Measurements from ENCODE around the gene FAM171A1. TPM values are rescaled to one million over a fixed set of nuclear protein-coding genes. Genes with fewer than 3 reads are reported as not detected.

Gene FAM171A1
- total RNA-seq, 1 experiment from 2014 or later, result 46.5 TPM

- Histone ChIP-seq H3K27me3 (replicated peaks; ENCODE audit: insufficient read depth, low read depth, low read length, poor library complexity) (no peaks in the 10 kb centered on the region), H3K27ac (ENCODE audit: low read depth, low read length, poor library complexity, severe bottlenecking) (no peak overlapping the region), H3K9me3 (ENCODE audit: low read depth, low read length, poor library complexity, severe bottlenecking) (no peaks in the 10 kb centered on the region), H3K36me3 (ENCODE audit: insufficient read depth, low read length, poor library complexity, severe bottlenecking) (no peaks in the 10 kb centered on the region), H3K4me3 (ENCODE audit: low read depth, low read length, poor library complexity, severe bottlenecking) (no peak overlapping the region), H3K4me1 (ENCODE audit: insufficient read depth, low read length, poor library complexity, severe bottlenecking) (peaks cover 26% of the 10 kb centered on the region)
- DNase-seq (ENCODE audit: low spot score), result no peak
- CTCF ChIA-PET, result no interaction called here
- intact Hi-C loops (cut with micrococcal nuclease; ENCODE audit: unreplicated experiment), result no loop called here
- BruUV-seq (replicated peaks), result no TSS peak
- POLR2A ChIA-PET (ENCODE audit: low non-redundant PET), result no interaction called here
- TF ChIP-seq, protein P1, sequence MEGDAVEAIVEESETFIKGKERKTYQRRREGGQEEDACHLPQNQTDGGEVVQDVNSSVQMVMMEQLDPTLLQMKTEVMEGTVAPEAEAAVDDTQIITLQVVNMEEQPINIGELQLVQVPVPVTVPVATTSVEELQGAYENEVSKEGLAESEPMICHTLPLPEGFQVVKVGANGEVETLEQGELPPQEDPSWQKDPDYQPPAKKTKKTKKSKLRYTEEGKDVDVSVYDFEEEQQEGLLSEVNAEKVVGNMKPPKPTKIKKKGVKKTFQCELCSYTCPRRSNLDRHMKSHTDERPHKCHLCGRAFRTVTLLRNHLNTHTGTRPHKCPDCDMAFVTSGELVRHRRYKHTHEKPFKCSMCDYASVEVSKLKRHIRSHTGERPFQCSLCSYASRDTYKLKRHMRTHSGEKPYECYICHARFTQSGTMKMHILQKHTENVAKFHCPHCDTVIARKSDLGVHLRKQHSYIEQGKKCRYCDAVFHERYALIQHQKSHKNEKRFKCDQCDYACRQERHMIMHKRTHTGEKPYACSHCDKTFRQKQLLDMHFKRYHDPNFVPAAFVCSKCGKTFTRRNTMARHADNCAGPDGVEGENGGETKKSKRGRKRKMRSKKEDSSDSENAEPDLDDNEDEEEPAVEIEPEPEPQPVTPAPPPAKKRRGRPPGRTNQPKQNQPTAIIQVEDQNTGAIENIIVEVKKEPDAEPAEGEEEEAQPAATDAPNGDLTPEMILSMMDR (conservative IDR thresholded peaks at IDR 0.05; ENCODE audit: low read depth, low read length), result no peak
- no peak for TF ChIP-seq EZH2 (IDR thresholded peaks at IDR 0.05; ENCODE audit: borderline replicate concordance, low read depth, low read length, poor library complexity, severe bottlenecking)
These were observed 47.0 kb downstream of the FAM171A1 start for GRCh38 chr10:15324113-15324512.

GRCh38 chr10:15322356-15322755 lies 48.7 kb downstream of the FAM171A1 start:
- intact Hi-C loops (cut with micrococcal nuclease; ENCODE audit: unreplicated experiment), result no loop called here
- CTCF ChIA-PET, result no interaction called here
- Histone ChIP-seq H3K4me1 (ENCODE audit: insufficient read depth, low read length, poor library complexity, severe bottlenecking) (peaks cover 26% of the 10 kb centered on the region), H3K4me3 (ENCODE audit: low read depth, low read length, poor library complexity, severe bottlenecking) (no peak overlapping the region), H3K9me3 (ENCODE audit: low read depth, low read length, poor library complexity, severe bottlenecking) (no peaks in the 10 kb centered on the region), H3K36me3 (ENCODE audit: insufficient read depth, low read length, poor library complexity, severe bottlenecking) (no peaks in the 10 kb centered on the region), H3K27me3 (replicated peaks; ENCODE audit: insufficient read depth, low read depth, low read length, poor library complexity) (no peaks in the 10 kb centered on the region), H3K27ac (ENCODE audit: low read depth, low read length, poor library complexity, severe bottlenecking) (no peak overlapping the region)
- POLR2A ChIA-PET (ENCODE audit: low non-redundant PET), result no interaction called here
- TF ChIP-seq, protein P1 (conservative IDR thresholded peaks at IDR 0.05; ENCODE audit: low read depth, low read length), result no peak
- no peak for TF ChIP-seq EZH2 (IDR thresholded peaks at IDR 0.05; ENCODE audit: borderline replicate concordance, low read depth, low read length, poor library complexity, severe bottlenecking)
- no TSS peak for BruUV-seq (replicated peaks)
- no peak for DNase-seq (ENCODE audit: low spot score)

DNA sequence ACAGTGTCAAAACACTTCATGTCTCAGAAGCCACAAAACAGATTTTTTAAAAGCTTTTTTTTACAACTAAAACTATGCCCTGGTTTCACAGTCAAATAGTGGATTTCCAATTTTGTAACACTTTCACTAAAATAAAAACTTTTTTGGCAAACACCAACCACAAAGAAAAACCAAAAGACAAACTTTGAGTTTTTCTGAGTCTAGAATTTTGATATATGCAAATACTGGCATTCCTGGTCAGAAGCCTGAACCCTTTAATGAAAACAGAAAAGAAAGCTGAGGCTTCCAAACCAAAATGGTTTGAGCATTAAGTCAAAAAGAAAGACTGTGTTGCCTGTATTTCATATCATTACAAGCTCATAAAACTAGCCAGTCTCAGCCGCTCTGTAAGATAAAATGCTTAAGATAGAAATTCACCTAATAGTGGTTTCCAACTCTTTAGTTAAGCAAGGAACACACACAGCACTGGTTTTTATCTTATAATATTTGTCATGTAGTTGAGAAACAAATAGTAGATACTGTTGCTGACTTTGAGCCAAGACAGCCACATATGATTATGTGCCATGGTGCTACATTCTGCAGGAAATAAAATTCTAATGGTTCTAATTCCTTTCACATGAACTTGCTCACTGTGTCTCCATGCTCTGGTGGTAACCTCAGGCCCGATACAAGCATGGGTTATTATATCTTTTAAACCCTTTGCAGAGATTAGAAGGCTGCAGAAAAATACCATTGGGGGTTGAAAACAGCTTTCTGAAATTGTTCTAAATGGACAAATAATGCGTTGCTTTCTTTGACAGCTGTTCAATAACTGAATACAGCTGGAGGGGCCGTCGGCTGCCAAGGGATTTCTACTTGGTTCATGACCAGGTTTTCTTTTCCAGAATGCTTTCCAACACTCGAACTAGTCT lies 49.4 kb downstream of the FAM171A1 start:
- H3K4me3 ChIP-seq (ENCODE audit: low read depth, low read length, poor library complexity, severe bottlenecking), result no peak overlapping the region
- ChIA-PET POLR2A (ENCODE audit: low non-redundant PET) (no interaction called here), CTCF (no interaction called here)
- TF ChIP-seq EZH2 (IDR thresholded peaks at IDR 0.05; ENCODE audit: borderline replicate concordance, low read depth, low read length, poor library complexity, severe bottlenecking), result no peak
- TF ChIP-seq, protein P1 (conservative IDR thresholded peaks at IDR 0.05; ENCODE audit: low read depth, low read length), result no peak
- H3K27ac ChIP-seq (ENCODE audit: low read depth, low read length, poor library complexity, severe bottlenecking), result no peak overlapping the region
- no peaks in the 10 kb centered on the region for H3K27me3 ChIP-seq (replicated peaks; ENCODE audit: insufficient read depth, low read depth, low read length, poor library complexity)
- no peaks in the 10 kb centered on the region for H3K36me3 ChIP-seq (ENCODE audit: insufficient read depth, low read length, poor library complexity, severe bottlenecking)
- peaks cover 26% of the 10 kb centered on the region for H3K4me1 ChIP-seq (ENCODE audit: insufficient read depth, low read length, poor library complexity, severe bottlenecking)
- no TSS peak for BruUV-seq (replicated peaks)
- H3K9me3 ChIP-seq (ENCODE audit: low read depth, low read length, poor library complexity, severe bottlenecking), result no peaks in the 10 kb centered on the region
- no peak for DNase-seq (ENCODE audit: low spot score)
- intact Hi-C loops (cut with micrococcal nuclease; ENCODE audit: unreplicated experiment), result no loop called here
